Skeletal muscle cell (primary cell): ENCODE results near the gene HNRNPLL.

Experiments
- DNase-seq: peaks from one replicate; pipeline ENCODE4 v3.0.0-alpha.2; 2010; ENCODE audit warnings: low read depth
- H3K4me3 ChIP-seq: 2 replicates; pipeline ENCODE4 v1.5.1; 2011; ENCODE audit warnings: low read depth, mild to moderate bottlenecking, control low read depth, low read length, moderate library complexity

Gene HNRNPLL

GRCh38 chr2:38512211-38512610, 90.5 kb downstream of the HNRNPLL start:
- no peak overlapping the region for H3K4me3 ChIP-seq
- no peak for DNase-seq
